Neural cell (in vitro differentiated cells): Measurements from ENCODE around the gene ALOXE3.

ENCODE experiments used
- EP300 ChIP-seq: fragments of 450-650 bp; conservative IDR thresholded peaks from 2 replicates; pipeline ENCODE4 v1.6.1; 2014; ENCODE audit warnings: antibody characterized with exemption, mild to moderate bottlenecking, moderate library complexity; ENCODE audit not compliant: poor library complexity, severe bottlenecking
- EZH2 ChIP-seq: fragments of 200-600, 300-800 bp; shearing (Covaris generic), sonication (generic); IDR thresholded peaks from 2 replicates; pipeline ENCODE4 v1.6.1; 2014; ENCODE audit warnings: antibody characterized with exemption, low read length, borderline replicate concordance, mild to moderate bottlenecking; ENCODE audit not compliant: insufficient read depth, poor library complexity, severe bottlenecking
- MXI1 ChIP-seq: fragments of 450-650 bp; conservative IDR thresholded peaks from 2 replicates; pipeline ENCODE4 v1.6.1; 2014; ENCODE audit warnings: antibody characterized with exemption, mild to moderate bottlenecking; ENCODE audit not compliant: poor library complexity, severe bottlenecking
- RAD21 ChIP-seq: fragments of 450-650 bp; conservative IDR thresholded peaks from 2 replicates; pipeline ENCODE4 v1.6.1; 2014; ENCODE audit warnings: antibody characterized with exemption, mild to moderate bottlenecking, moderate library complexity
- SMC3 ChIP-seq: fragments of 450-650 bp; conservative IDR thresholded peaks from 2 replicates; pipeline ENCODE4 v1.6.1; 2014; ENCODE audit warnings: antibody characterized with exemption, mild to moderate bottlenecking, moderate library complexity; ENCODE audit not compliant: poor library complexity
- TF ChIP-seq, protein P1 (sequence below): fragments of 450-650 bp; IDR thresholded peaks from 2 replicates; pipeline ENCODE4 v1.5.1; 2014; ENCODE audit warnings: antibody characterized with exemption, mild to moderate bottlenecking, moderate library complexity; ENCODE audit not compliant: poor library complexity, severe bottlenecking
- TF ChIP-seq, protein P2 (sequence below): IDR thresholded peaks from 2 replicates; pipeline ENCODE4 v1.6.1; 2012; ENCODE audit warnings: borderline replicate concordance

GRCh38 chr17:8156246-8156992 lies 38.1 kb upstream of the ALOXE3 start:
- no peak for TF ChIP-seq EZH2
- TF ChIP-seq, protein P1, sequence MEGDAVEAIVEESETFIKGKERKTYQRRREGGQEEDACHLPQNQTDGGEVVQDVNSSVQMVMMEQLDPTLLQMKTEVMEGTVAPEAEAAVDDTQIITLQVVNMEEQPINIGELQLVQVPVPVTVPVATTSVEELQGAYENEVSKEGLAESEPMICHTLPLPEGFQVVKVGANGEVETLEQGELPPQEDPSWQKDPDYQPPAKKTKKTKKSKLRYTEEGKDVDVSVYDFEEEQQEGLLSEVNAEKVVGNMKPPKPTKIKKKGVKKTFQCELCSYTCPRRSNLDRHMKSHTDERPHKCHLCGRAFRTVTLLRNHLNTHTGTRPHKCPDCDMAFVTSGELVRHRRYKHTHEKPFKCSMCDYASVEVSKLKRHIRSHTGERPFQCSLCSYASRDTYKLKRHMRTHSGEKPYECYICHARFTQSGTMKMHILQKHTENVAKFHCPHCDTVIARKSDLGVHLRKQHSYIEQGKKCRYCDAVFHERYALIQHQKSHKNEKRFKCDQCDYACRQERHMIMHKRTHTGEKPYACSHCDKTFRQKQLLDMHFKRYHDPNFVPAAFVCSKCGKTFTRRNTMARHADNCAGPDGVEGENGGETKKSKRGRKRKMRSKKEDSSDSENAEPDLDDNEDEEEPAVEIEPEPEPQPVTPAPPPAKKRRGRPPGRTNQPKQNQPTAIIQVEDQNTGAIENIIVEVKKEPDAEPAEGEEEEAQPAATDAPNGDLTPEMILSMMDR, result peak; percentile 28
- TF ChIP-seq MXI1, result peak; percentile 93
- TF ChIP-seq, protein P2, sequence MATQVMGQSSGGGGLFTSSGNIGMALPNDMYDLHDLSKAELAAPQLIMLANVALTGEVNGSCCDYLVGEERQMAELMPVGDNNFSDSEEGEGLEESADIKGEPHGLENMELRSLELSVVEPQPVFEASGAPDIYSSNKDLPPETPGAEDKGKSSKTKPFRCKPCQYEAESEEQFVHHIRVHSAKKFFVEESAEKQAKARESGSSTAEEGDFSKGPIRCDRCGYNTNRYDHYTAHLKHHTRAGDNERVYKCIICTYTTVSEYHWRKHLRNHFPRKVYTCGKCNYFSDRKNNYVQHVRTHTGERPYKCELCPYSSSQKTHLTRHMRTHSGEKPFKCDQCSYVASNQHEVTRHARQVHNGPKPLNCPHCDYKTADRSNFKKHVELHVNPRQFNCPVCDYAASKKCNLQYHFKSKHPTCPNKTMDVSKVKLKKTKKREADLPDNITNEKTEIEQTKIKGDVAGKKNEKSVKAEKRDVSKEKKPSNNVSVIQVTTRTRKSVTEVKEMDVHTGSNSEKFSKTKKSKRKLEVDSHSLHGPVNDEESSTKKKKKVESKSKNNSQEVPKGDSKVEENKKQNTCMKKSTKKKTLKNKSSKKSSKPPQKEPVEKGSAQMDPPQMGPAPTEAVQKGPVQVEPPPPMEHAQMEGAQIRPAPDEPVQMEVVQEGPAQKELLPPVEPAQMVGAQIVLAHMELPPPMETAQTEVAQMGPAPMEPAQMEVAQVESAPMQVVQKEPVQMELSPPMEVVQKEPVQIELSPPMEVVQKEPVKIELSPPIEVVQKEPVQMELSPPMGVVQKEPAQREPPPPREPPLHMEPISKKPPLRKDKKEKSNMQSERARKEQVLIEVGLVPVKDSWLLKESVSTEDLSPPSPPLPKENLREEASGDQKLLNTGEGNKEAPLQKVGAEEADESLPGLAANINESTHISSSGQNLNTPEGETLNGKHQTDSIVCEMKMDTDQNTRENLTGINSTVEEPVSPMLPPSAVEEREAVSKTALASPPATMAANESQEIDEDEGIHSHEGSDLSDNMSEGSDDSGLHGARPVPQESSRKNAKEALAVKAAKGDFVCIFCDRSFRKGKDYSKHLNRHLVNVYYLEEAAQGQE, result peak; percentile 59
- no peak for TF ChIP-seq RAD21
- peak; percentile 93 for TF ChIP-seq EP300
- TF ChIP-seq SMC3, result no peak
